DMS 273 treated with DMSO at 0.1 percent for 48 hours (cell line): ENCODE measurements around the gene KRT36.

ENCODE experiments used
- DNase-seq: peaks from one replicate; lab custom pipeline; 2025; lab: John Stamatoyannopoulos, UW

Gene KRT36

DNA sequence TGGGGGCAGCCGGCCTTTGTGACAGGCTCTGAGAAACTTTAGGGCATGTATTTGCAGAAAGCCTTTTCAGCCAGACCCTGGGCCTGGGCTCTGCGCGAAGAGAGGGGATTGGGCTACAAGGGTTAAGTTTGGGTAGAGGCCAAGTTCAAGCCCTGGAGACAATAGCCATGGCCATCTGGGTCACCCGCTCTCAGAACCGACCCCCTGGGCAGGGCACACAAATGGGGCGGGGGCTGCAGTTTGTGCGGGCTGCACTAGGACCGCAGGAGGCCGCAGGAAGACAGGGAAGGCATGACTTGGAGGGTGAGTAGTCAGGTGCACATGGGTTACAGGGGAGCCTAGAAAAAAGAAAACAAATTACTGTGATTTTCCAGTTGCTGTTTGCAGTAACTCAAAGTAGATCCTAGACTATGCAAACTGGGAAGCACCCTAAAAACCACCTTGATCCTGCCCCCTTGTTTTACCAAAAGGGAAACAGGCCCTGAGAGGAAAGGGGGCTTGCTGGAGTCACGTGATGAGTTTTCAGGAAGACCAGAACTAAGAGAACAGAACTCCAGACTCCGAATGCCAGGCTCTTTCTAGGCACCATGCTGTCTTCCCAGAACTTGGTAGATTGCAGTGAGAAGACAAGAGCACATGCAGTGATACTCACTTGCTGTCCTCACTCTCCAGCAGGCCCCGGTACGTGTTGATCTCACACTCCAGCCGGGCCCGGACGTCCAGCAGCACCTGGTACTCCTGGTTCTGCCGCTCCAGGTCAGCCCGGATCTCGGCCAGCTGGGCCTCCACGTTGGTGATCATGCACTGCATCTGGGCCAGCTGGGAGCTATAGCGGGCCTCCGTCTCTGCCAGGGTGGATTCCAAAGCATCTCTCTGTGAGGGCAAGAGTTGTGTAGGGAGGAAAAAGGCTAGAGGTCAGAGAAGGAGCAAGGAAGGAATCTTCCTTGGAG is 12.6 kb downstream of the KRT36 start:
- DNase-seq, result no peak

DNA sequence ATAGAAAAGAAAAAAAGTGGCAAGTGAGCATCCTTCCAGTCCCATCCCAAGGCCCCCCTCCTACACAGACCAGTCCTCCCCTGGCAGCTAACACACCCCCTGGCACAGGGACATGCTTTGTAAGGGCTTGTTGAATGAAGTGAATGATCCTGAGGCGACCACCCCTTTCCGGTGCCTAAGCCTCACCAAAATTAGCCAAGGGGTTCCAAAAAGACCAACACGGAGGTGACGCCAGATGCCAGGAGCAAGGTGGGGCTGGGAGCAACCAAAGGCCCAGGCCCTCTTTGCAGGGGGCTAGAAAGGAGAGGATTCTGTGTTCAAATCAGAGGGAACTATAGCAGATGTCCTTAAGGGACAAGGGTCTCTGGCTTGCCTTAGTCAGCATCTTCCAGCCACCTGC is 14.3 kb downstream of the KRT36 start:
- no peak for DNase-seq

- DNase-seq, result no peak
Observed at GRCh38 chr17:41474863-41475262, 14.8 kb downstream of the KRT36 start.

GRCh38 chr17:41468346-41468745 is 21.4 kb downstream of the KRT36 start:
- no peak for DNase-seq

- no peak for DNase-seq
Observed at GRCh38 chr17:41467561-41467960, 22.1 kb downstream of the KRT36 start.

DNA sequence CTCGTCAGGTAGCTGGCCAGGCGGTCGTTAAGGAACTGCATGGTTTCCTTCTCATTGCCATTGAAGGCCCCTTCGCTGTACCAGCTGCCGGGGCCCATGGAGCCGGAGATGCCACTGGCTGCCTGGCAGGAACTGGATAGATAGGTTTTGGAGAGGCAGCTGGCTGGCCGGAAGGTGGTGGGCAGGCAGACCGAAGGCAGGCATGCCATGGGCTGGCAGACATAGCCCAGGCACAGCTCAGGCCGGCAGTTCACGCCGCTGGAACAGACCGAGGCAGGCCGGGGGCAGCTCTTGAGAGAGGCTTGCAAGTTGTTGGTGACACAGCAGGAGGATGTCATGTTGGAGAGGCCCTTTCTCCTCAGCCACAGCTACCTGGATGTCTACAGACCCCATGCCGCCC is 22.7 kb downstream of the KRT36 start, which contains the start of gene KRT32:
KRT32 (minus strand) TSS at position 399 of the 400 bp plus-strand sequence; CDS start at position 338, 61 bp downstream.
- no peak for DNase-seq

DNA sequence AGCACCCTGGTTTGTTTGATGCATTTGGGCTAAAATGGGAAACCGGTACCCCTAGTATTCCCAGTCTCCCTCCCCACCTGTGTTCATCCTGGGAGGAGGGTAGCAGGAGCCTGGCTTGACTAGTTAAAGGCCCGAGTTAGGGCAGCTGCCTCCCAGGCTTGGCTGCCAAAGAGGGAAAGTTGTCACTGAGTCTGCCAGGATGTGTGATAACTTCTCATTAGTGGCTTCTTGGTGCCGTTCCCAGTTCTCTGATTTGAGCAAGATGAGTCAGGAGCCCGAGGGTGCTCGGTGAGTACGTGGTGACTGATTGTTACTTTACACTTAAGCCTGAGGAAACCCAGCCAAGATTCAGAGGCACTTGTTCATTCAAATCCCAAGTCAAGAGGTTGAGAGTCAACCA is 25.0 kb downstream of the KRT36 start:
- peak; percentile 10 for DNase-seq

DNA sequence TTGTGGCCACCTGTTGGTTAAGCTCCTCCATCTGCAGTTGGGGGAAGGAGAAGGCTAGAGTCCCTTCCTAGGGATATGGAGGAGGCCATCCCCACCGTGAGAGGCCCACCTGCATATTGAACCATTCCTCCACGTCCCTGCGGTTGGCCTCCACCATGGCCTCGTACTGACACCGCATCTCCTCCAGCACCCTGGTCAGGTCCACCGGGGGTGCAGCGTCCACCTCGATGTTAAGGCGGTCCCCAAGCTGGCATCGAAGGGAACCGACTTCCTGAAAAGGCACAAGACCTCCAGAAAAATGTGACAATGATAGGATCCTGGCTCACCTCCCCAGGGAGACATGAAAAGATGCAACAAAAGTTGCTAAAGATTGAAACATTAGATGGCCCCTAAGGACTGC is 25.5 kb downstream of the KRT36 start:
- DNase-seq, result no peak

DNA sequence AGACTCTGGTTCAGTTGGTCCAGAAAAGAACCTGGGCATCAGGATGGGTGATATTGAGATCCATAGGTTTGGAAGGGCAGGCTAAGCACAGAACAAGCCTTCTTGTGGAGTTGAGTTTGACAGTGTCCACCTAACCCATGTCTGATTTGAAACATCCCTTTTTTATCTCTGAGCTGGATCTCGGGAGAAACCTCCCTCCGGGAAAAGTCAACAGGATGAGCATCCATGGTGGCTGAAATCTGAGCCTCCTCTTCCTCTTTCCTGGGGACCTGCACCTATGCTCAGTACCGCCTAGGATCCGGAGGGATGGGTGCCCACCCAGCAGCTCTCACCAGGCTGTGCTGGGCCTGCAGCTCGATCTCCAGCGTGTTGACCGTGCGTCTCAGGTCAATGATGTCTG is 26.0 kb downstream of the KRT36 start:
- no peak for DNase-seq

DNA sequence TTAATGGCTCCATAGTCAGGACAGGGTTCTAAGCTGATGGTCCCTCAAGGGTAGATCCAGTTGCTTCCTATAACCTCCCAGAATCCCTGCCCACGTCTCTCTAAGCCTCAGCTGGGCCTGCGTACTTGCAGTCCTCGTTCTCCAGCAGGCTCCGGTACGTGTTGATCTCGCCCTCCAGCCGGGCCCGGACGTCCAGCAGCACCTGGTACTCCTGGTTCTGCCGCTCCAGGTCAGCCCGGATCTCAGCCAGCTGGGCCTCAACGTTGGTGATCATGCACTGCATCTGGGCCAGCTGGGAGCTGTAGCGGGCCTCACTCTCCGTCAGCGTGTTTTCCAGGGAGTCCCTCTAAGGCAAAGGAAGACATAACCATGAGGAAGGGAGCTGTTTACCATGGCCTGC is 27.0 kb downstream of the KRT36 start:
- no peak for DNase-seq

- DNase-seq, result no peak
Observed at GRCh38 chr17:41457676-41458075, 32.0 kb downstream of the KRT36 start.

DNA sequence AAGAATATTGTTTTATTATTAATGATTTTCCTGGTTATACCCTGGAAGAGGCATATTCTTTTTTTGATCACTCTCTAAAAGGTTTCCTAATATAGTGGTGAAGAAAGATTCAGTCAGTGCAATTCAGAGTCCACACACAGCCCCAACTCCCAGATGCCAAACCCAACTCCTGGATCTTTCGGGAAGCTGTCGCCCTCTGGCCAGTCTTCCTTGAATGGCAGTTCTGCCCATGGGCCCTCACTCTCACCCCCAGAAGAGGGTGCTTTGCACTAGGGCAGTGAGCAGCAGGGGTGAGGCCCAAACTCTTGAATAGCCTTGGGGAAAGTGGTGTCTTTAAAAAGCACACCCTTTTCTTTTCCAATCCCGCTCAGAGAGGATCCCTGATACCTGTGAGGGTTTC is 33.5 kb downstream of the KRT36 start:
- DNase-seq, result no peak

- no peak for DNase-seq
Observed at GRCh38 chr17:41455236-41455635, 34.5 kb downstream of the KRT36 start.

DNA sequence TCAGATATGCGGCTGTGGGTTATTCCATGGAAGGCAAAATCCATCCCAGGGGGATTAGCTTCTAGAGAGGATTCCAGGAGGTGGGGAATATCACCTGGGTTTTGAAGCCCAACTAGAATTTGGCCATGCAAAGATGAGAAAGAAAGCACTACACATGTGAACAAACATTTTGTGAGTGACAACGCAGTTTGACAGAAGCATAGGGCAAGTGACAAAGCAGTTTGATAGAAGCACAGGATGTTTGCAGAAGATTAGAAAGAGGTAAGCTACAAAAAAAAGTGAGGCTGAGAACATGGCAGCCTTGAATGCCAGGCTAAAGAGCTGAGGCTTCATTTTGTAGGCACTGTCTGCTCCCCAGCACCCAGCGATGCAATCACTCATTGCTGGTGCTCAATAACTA is 36.6 kb downstream of the KRT36 start:
- no peak for DNase-seq

DNA sequence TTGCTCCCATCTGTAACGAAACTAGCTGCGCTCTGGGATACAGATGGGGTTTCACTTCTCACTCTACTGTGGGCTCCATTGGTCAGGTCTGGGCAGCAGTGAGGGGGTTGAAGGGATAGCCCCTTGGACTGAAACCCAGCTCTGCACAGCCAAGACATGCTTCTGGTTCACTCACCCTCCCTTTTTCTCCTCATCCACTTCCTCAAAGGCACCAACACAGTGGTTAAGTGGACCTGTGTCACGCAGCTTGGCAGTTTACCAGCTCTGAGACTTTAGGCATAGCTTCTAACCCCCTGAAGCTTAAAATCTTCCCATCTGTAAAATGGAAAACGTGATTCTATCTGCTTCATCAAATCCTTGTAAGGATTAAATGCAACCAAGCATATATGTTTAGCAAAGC is 37.4 kb downstream of the KRT36 start:
- DNase-seq, result no peak

DNA sequence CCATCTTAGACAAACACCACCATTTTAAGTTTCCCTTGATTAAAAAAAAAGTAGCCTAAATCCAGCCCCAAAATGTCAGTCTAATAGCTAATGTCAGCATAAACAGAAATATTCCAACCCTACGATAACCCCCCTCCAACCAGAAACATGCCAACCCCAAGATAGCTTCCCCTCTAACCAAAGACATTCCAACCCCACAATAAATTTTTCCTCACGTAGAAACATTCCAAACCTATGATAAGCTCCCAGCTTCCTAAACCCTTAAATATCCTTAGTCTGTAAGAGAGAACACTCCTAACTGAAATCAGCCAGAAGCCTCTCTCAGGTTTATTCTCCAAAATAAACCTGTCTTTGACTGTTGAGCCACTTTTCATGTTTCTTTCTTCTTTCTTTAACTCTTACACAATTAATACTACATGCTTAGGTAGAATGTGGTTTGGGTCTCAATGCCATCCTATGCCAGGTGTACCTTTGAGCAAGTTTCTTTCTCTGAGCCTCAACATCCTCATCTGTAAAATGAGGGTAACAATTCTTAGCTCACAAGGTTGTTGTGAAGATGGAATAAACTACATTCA is 38.5 kb downstream of the KRT36 start:
- no peak for DNase-seq

DNA sequence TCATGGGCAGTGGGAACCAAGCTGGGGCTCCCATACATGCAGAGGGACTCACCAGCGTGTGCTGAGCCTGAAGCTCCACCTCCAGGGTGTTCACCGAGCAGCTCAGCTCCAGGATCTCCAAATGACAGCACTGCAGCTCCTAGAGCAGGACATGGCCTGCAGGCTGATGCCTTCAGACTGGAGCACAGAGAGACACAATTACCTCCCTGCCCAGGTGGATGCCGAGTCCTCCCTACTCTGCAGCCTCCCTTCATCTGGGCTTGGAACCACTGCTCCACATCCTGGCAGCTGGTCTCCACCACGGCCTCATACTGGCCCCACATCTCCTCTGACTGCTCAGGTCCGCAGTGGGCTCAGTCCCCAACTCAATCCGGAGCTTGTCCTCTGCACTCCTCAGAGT is 40.7 kb downstream of the KRT36 start:
- no peak for DNase-seq

- no peak for DNase-seq
Observed at GRCh38 chr17:41448506-41448905, 41.2 kb downstream of the KRT36 start.

GRCh38 chr17:41446806-41447205 is 42.9 kb downstream of the KRT36 start:
- no peak for DNase-seq

- no peak for DNase-seq
Observed at GRCh38 chr17:41444640-41445039, 45.1 kb downstream of the KRT36 start.

GRCh38 chr17:41444186-41444585 is 45.5 kb downstream of the KRT36 start:
- DNase-seq, result no peak

- no peak for DNase-seq
Observed at GRCh38 chr17:41442739-41443138, 47.0 kb downstream of the KRT36 start.

DNA sequence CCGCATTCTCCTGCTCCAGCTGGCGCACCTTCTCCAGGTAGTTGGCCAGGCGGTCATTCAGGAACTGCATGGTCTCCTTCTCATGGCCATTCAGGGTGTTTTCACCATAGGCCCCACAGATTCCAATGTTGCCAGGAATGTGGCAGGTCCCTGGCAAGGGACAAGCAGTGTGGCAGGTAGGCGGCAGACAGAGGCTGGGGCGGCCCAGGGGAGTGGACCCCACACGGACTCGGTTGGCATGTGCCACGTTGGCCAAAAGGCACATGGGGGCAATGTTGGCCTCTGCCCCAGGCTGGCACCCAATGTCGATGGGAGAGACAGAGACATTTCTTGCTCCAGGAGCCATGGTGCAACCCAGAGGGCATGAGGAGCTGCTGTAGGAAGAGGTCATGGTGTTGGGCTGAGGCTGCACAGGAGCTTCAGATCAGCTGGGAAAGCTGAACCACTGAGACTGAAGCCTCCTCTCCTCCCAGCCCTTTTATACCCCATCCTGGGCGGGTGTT is 49.1 kb downstream of the KRT36 start, which contains the start of gene KRT38:
KRT38 (minus strand) TSS at position 453 of the 503 bp plus-strand sequence; CDS start at position 391, 62 bp downstream.
- DNase-seq, result no peak
